ENCODE data around the gene ECHS1. TPM values are rescaled to one million over a fixed set of nuclear protein-coding genes. Genes with fewer than 3 reads are reported as not detected.

Gene ECHS1
- total RNA-seq, 3 donors from 2014 or later = 97.7 to 180 (median 151) TPM

DNA sequence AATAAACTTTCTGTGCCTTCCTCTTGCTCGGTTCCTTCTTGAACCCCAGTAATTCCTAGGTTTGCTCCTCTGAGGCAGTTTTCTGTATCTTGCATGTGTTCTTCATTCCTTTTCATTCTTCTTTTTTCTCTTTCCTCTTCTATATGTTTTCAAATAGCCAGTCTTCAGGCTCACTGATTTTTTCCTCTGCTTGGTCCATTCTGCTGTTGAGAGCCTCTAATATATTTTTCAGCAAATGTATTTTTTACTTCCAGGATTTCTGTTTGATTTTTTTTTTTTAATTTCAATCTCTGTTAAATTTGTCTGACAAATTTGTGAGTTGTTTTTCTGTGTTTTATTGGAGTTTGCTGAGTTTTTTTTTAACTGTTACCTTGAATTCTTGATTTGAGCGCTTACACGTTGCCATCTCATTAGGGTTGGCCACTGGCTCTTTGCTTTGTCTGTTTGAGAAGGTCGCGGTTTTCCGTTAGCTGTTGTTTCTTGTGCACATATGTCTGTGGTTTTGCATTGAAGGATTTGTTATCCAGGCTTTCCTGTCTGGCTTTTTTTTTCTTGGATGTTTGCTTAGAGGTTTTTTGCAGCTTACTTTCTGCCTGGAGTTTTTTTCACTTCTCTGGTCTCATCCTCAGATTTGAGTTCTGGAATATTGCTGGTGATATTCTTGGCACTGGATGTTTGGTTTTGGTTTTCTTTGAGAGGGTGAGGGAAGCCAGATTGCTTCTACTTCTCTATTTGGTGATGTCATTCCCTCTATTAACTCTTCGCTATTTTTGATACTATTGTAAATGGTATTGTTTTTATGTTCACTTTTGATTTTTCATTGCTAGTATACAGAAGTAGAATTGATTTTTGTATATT lies 38.6 kb upstream of the ECHS1 start:
- DNase-seq = no peak
- no peak for ATAC-seq
- H3K4me1 ChIP-seq (ENCODE audit: low read depth) = no peaks in the 10 kb centered on the region
- H3K9me3 ChIP-seq = peaks cover 20% of the 10 kb centered on the region
- no peak overlapping the region for H3K4me3 ChIP-seq
- intact Hi-C loops (cut with DNase I, micrococcal nuclease) = no loop called here
- no peaks in the 10 kb centered on the region for H3K36me3 ChIP-seq (ENCODE audit: low read depth)
- TF ChIP-seq, protein P1, sequence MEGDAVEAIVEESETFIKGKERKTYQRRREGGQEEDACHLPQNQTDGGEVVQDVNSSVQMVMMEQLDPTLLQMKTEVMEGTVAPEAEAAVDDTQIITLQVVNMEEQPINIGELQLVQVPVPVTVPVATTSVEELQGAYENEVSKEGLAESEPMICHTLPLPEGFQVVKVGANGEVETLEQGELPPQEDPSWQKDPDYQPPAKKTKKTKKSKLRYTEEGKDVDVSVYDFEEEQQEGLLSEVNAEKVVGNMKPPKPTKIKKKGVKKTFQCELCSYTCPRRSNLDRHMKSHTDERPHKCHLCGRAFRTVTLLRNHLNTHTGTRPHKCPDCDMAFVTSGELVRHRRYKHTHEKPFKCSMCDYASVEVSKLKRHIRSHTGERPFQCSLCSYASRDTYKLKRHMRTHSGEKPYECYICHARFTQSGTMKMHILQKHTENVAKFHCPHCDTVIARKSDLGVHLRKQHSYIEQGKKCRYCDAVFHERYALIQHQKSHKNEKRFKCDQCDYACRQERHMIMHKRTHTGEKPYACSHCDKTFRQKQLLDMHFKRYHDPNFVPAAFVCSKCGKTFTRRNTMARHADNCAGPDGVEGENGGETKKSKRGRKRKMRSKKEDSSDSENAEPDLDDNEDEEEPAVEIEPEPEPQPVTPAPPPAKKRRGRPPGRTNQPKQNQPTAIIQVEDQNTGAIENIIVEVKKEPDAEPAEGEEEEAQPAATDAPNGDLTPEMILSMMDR (IDR thresholded peaks at IDR 0.05) = no peak

DNA sequence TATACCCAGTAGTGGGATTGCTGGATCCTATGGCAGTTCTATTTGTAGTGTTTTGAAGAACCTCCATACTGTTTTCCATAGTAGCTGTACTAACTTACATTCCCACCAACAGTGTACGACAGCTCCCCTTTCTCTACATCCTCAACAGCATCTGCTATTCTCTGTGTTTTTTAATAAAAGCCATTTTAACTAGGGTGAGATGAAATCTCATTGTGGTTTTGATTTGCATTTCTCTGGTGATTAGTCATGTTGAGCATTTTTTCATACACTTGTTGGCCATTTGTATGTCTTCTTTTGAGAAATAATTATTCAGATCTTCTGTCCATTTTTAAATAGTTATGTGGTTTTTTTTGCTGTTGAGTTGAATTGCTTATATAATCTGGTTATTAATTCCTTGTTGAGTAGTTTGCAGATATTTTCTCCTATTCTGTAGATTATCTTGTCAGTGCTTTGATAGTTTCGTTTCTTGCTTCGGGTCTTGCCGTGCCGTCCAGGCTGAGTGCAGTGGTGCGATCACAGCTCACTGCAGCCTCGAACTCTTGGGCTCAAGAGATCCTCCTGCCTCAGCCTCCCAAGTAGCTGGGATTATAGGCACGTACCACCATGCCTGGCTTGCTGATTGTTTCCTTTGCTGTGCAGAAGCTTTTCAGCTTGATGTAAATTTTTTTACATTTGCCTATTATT lies 32.8 kb upstream of the ECHS1 start:
- Histone ChIP-seq H3K4me3 (no peak overlapping the region), H3K9me3 (peaks cover 3% of the 10 kb centered on the region), H3K36me3 (ENCODE audit: low read depth) (no peaks in the 10 kb centered on the region), H3K4me1 (ENCODE audit: low read depth) (no peaks in the 10 kb centered on the region)
- intact Hi-C loops (cut with DNase I, micrococcal nuclease) = no loop called here
- TF ChIP-seq, protein P1 (IDR thresholded peaks at IDR 0.05) = no peak
- no peak for DNase-seq
- no peak for ATAC-seq

DNA sequence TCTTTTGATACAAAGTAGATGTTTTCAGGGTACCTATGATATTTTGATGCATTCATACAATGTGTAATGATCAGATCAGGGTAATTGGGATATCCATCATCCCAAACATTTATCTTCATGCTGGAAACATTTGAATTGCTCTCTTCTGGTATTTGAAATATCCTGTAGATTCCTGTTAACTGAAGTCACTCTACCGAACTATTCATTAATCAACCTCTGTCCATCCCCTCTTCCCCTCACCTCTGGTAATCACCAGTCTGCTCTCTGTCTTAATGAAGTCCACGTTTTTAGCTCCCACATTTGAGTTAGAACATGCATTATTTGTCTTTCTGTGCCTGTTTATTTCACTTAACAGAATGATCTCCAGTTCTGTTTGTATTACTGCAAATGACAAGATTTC lies 32.1 kb upstream of the ECHS1 start:
- no peaks in the 10 kb centered on the region for H3K36me3 ChIP-seq (ENCODE audit: low read depth)
- TF ChIP-seq, protein P1 (IDR thresholded peaks at IDR 0.05) = no peak
- no peak overlapping the region for H3K4me3 ChIP-seq
- intact Hi-C loops (cut with DNase I, micrococcal nuclease) = no loop called here
- H3K9me3 ChIP-seq = no peaks in the 10 kb centered on the region
- no peaks in the 10 kb centered on the region for H3K4me1 ChIP-seq (ENCODE audit: low read depth)
- ATAC-seq (no peak), DNase-seq (no peak)

DNA sequence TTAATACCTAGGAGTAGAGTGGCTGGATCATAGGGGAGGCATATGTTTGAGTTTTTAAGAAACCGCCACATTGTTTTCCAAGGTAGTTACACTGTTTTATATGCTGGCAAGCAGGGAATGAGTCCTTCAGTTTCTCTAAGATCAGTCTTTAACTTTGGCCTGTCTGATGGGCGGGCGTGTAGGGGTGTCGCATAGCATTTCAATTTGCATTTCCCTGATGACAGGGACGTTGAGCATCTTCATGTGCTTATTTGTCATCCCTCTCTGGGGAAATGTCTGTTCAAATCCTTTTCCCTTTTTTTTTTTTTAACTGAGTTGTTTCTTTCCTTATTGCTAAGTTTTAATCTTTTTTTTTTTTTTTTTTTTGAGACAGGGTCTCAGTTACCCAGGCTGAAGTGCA lies 30.6 kb upstream of the ECHS1 start:
- TF ChIP-seq, protein P1 (IDR thresholded peaks at IDR 0.05) = no peak
- Histone ChIP-seq H3K9me3 (no peaks in the 10 kb centered on the region), H3K4me3 (no peak overlapping the region), H3K4me1 (ENCODE audit: low read depth) (no peaks in the 10 kb centered on the region), H3K36me3 (ENCODE audit: low read depth) (peaks cover 8% of the 10 kb centered on the region)
- DNase-seq (no peak), ATAC-seq (no peak)
- intact Hi-C loops (cut with DNase I, micrococcal nuclease) = no loop called here

DNA sequence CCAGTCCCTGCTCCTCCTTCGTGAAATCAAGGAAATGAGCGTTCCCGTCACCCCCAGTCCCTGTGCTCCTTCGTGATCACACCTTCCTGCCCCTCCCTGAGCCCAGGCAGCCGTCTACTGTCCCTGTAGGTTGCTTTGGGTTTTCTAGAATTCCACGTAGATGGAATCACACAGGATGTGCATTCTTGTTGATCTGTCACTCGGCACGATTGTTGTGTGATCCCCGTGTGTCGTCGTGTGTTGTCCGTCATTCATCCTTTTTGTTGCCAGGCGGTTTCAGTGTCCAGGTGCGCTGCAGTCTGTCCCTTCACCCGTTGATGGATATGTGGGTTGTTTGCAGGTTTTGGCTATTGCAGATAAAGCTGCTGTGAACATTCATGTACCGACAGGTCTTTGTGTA lies 30.2 kb upstream of the ECHS1 start:
- no peaks in the 10 kb centered on the region for H3K9me3 ChIP-seq
- intact Hi-C loops (cut with DNase I, micrococcal nuclease) = no loop called here
- H3K4me1 ChIP-seq (ENCODE audit: low read depth) = no peaks in the 10 kb centered on the region
- ATAC-seq (no peak), DNase-seq (no peak)
- H3K4me3 ChIP-seq = no peak overlapping the region
- peaks cover 8% of the 10 kb centered on the region for H3K36me3 ChIP-seq (ENCODE audit: low read depth)
- TF ChIP-seq, protein P1 (IDR thresholded peaks at IDR 0.05) = no peak
